GM12801 (cell line): ENCODE data around the gene MACF1.

ENCODE experiments used
- TF ChIP-seq, protein P1 (sequence below): IDR thresholded peaks from one replicate; pipeline ENCODE4 v1.5.1; 2011; ENCODE audit warnings: control low read depth; ENCODE audit not compliant: insufficient read length; ENCODE audit errors: extremely low read depth

The MACF1 gene

DNA sequence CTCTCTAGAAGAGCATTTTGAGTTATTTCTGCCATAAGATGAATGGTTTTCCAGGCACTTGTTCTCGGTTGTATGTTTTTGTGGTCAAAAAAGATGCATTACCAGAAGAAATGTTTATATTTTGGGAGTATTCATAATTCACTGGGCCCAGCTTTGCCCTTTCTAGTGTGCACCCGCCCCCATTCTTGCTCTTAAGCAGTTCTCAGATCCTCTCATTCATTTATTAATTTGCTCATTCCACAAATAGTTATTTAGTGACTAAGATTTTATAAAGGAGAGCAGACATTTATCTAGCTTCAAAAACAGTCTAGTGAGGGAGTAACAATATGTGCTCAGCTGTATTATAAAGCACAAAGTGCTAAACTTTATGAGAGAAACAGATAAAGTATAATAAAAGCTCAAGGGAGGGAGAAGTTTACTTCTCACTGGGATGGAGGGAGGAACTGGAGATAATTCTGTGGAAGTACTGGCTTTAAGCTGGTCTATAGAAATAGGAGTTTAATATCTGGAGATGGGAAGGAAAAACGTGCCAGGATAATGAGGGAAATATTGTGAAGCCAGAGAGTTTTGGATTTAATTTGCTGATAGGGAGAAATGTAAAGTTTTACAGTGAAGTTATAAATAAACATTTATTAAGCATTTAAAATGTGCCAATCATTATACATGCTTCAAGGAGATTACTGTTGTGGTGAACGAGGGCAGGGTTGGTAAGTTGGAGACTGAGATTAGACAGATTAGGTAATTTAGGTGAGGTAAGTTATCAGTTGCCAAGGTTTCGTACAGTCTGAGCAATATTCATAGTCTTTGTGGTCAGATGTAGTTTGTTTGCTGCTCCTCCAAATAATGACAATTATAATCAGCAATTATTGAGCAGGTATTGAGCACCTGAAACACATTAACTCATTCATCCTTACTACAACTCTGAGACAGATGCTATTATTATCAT lies 9.1 kb upstream of the MACF1 start:
- TF ChIP-seq, protein P1, sequence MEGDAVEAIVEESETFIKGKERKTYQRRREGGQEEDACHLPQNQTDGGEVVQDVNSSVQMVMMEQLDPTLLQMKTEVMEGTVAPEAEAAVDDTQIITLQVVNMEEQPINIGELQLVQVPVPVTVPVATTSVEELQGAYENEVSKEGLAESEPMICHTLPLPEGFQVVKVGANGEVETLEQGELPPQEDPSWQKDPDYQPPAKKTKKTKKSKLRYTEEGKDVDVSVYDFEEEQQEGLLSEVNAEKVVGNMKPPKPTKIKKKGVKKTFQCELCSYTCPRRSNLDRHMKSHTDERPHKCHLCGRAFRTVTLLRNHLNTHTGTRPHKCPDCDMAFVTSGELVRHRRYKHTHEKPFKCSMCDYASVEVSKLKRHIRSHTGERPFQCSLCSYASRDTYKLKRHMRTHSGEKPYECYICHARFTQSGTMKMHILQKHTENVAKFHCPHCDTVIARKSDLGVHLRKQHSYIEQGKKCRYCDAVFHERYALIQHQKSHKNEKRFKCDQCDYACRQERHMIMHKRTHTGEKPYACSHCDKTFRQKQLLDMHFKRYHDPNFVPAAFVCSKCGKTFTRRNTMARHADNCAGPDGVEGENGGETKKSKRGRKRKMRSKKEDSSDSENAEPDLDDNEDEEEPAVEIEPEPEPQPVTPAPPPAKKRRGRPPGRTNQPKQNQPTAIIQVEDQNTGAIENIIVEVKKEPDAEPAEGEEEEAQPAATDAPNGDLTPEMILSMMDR, result no peak

DNA sequence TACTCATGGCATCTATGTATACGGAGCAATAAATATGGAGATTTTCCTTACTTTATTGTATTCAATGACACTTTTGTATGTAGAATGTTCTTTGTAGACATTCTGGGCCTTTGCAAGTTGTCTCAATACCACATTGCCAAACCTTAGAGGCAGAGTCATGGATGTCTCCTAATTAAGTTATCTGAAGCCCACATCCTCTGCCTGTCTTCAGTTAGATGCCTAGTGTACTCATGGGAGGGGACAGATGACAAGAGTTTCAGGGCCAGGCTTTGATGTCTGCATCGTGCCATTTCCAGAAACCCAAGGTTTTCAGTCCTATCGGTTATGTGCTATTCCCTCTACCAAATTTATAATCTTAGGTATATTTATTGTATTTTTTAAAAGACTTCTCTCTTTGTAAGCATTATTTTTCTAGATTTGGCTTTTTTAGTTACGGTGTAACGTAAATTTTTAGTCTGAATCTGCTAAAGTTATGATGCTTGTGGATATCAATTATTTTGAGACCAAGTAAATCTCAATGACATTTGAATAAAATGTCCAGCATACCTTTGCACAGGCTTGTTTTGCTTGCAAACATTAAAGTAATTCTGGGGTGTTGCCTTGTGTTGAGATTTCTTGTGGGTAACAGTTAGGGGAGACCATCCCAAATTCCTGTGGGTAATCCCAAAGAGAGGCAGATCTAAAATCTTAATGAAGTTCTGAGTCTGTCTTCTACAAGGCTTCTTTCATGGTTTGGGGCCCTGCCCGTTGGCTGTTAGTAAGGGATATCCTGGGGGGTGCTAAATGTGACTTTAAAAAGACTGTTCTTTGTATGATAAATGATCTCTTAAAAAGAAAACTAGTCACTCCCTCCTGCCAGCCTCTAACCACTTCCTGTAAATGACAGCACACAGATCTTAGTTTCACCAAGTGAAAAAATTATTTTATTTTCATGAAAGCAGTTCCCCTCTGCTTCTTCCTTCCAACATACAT lies 8.0 kb upstream of the MACF1 start:
- TF ChIP-seq, protein P1, result no peak

DNA sequence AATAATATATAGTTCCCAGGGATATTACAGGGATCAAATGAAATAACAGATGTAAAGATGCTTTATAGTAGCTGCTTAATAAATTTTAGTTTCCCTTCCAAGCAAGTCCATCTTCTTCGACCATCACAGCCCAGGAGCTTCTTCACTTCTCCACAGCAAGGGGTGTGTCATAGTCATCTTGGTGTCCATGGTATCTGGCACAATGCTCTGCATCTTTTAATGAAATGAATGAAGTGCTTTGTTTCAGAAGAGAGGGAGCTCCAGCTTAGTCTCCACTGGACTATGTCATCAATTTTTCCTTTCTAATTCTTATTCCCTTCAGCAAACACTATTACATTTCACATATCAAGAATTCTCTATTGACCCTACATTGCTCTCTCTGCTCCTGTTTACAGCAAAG lies 4.9 kb upstream of the MACF1 start:
- TF ChIP-seq, protein P1, result no peak

DNA sequence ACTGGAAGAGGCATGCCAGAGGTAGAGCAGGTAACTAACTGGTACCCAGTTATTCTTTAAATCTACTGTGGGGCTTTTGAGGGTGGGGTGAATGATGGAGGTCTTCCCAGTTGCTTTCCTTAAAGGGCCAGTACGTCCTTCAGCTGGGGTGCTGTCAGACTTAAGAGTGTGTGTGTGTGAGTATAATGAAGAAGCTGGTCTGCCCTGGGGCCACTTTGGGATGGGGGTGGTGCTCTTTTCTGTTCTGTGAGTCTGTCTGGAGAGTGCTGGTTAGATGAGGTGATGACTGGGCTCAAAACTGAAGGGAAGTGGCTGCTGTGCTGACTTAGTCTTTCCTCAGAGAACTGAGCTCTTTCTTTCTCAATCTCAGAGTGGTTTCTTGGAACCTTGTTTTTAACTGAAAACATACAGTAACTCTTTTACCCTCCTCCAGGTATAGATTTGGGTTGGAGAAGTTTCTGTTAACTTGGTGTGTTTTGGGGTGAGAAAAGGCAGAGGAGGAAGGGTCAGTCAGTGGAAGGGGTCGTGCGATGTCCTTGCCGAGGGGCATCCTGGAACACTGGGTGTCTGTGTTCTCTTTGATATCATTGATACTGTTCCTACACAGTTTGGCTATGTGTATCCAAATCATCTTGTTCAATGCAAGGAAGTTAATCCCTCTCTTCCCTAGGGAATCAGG lies 746 bp downstream of the MACF1 start:
- TF ChIP-seq, protein P1, result no peak

DNA sequence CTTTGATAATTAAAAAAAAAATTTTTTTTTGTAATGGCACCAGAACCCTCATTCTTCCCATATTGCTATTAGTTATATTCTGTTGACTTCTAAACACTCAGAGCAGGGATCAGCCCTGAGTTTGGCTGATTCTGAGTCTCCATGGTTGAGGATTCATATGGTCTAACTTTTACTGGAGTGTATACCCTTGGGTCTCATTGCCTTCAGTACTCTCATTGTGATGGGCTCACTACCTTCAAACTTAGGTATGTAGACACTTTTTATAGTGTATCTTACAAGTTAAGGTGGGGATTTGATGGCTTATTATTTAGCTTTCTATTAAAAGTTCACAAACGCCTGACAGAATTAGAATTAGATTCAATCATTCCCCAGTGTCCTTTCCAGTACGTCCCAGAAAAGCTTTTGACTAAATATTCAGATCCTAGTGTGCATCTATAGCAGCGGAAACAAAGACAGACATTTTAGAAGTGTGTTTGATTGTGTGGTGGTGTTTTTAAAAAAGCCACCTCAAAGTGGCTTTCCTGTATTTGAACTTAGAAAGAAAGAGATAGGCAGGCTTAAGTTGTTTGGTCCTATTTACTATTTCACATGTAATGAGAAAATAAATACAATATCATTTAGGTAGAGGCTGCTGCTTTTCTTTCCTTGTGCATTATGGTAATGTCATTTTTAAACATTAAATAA lies 1.4 kb downstream of the MACF1 start:
- TF ChIP-seq, protein P1, result no peak

DNA sequence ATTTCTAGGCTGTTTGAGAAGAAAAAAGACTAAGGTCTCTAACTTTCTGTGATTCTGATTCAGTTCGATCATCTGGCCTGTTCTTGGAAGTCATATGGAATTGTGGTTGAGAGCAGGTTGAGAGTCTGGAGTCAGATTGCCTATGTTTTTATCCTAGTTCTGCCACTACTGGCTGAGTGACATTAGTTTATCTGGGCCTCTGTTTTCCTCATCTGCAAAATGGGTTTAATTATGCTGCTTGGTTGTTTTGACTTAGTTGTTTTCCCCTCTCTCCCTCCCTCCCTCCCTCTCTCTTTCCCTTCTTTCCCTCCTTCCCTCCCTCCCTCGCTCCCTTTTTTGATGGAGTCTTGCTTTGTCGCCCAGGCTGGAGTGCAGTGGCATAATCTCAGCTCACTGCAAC lies 6.2 kb downstream of the MACF1 start:
- TF ChIP-seq, protein P1, result no peak
